Fibroblast of villous mesenchyme (primary cell): ENCODE data around the gene NDUFAF2. TPM values are rescaled to one million over a fixed set of nuclear protein-coding genes. Genes with fewer than 3 reads are reported as not detected.

Experiments used
- DNase-seq: peaks from one replicate; pipeline ENCODE4 v3.0.0-alpha.2; 2010; ENCODE audit warnings: low read depth
- H3K4me3 ChIP-seq: 2 replicates; pipeline ENCODE4 v1.5.1; 2011; ENCODE audit warnings: low read depth, mild to moderate bottlenecking, low read length
- total RNA-seq: library from RNA; depleted of rRNA; stranded (reverse); fragments of >200 nt; gene quantifications from 2 replicates; pipeline ENCODE4 v1.2.3, GENCODE V29; 2012
- TF ChIP-seq, protein P1 (sequence below): IDR thresholded peaks from 2 replicates; pipeline ENCODE4 v1.5.1; 2012; ENCODE audit warnings: low read depth, mild to moderate bottlenecking, low read length; ENCODE audit not compliant: insufficient read depth

NDUFAF2 gene
- total RNA-seq, 1 donor, result 28.9 TPM

DNA sequence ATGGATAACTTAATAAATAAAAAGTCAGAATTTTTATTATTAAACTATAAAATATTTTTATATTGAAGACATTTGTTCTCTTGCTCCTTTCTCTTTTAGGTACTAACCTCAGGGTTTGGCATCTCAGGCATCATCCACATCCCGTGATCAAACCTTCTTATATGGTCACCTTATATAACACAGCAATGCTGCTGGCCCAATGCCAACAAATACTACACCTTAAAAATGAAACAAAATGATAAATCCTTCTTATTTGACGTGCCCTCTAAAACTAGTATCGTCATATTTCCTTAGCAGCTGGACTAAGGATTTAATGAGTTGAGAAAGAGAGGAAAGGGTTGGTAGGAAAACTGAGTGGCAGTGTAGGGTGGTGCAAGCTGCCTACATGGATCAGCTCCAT is 56.6 kb downstream of the NDUFAF2 start:
- TF ChIP-seq, protein P1, sequence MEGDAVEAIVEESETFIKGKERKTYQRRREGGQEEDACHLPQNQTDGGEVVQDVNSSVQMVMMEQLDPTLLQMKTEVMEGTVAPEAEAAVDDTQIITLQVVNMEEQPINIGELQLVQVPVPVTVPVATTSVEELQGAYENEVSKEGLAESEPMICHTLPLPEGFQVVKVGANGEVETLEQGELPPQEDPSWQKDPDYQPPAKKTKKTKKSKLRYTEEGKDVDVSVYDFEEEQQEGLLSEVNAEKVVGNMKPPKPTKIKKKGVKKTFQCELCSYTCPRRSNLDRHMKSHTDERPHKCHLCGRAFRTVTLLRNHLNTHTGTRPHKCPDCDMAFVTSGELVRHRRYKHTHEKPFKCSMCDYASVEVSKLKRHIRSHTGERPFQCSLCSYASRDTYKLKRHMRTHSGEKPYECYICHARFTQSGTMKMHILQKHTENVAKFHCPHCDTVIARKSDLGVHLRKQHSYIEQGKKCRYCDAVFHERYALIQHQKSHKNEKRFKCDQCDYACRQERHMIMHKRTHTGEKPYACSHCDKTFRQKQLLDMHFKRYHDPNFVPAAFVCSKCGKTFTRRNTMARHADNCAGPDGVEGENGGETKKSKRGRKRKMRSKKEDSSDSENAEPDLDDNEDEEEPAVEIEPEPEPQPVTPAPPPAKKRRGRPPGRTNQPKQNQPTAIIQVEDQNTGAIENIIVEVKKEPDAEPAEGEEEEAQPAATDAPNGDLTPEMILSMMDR, result no peak
- DNase-seq, result no peak
- H3K4me3 ChIP-seq, result no peak overlapping the region

DNA sequence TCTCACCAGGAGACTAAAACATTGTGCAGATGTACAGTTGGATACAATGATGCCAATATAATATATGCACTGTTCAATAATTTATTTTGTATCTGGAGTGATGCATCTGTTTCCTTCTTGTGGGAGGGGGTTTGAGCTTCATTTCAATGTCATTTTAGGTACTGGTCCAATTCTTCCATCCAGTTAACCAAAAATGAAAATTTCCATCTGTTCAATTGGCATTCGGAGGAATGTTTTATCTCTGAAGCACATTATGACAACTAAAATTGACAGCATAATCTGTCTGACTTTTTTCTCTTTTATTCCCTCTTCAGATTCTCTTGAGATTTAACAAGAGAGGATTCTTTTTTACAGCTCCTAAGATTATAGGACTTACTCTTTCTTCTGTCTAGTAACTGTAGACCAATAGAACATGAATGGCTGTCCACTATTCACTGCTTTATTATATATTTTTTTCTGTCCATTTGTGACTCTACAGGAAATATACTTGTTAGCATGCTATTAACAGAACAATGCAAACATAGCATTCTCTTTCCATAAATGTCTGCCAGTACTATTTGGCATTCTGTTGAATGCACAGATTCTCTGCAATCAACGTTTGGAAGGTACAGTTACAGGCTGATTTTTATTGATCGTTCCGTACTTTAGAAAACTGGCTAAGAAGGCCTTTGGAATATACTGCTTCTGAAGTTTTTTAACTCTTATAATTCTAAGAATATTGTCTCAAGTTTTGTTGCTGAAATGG is 57.8 kb downstream of the NDUFAF2 start:
- no peak for DNase-seq
- TF ChIP-seq, protein P1, result no peak
- no peak overlapping the region for H3K4me3 ChIP-seq

DNA sequence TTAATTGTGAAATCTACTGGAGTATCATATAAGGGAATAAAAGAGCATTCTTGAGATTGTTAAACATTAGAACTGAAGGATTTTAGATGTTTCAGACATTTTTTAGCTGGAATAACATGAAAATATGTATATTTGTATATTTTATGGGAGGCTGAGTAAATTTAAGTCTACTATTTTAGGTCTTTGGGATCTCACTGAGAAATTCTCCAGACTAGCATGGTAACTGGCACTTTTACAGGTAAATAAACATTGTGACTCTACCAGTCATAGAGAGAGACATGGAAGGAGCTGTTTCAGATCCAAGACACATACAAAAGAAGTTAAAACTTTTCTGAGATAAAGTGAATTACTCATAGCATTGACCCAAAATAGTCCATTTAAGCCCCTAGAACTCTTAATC is 59.4 kb downstream of the NDUFAF2 start:
- TF ChIP-seq, protein P1, result no peak
- no peak overlapping the region for H3K4me3 ChIP-seq
- no peak for DNase-seq

DNA sequence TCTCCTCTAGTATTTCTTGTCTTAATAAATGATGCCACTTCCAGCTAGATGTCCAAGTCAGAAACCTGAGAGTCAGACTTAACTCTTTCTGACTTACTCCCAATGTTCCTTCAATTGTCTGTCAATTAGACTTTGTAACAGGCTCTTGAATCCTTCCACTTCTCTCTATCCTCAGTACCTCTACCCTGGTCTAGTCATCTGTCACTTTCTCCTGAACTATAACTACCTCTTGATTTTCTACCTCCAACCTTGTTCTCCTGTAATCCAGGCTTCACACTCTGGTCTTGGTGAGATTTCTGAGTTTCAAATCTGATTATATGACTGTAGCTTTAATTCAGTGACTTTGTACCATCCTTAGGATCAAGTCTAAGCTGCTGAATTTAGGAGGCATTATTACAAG is 64.9 kb downstream of the NDUFAF2 start:
- no peak overlapping the region for H3K4me3 ChIP-seq
- no peak for DNase-seq
- TF ChIP-seq, protein P1, result no peak

DNA sequence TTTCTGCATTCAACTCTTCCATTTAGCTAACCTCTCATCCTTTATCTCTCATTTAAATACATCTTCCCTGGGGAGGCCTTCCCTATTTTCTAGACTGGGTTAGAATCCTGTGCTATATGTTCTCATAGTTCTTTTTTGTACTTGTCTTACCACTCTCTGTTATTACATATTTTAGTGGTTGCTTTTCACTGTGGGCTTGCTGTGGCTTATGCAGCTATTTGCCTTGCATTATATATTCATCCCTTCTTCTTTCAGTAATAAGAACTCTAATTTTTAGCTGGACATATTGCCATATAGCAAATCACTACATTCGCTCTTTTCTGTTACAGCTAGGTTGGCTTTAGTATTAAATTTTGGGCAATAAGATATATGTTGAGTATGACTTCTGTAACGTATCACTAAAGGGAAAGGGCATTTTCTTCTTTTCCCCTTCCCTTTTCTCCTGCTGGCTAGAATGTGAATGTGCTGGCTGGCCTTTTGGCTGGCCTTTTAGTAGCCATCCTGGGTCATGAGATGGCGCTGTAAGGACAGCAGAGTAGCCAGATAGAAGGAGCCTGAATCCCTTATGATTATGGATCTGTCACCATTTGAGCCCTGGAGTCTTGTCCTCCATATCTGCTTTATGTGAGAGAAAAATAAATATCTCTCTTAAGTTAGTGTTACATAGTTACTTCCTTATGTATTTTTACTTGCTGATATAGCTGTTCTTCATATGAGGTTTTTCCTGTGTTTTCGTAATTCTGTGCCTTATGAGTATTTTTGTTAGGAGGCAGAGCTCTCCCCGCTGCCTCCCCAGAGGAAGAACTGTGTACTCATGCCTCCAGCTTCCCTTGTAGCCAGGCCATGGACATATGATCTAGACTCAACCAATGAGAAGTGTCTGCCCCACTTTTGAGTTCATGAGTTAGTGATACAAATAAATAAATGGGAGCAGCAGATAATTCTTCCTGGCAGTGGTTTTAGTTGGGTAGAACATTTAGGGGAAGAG is 65.8 kb downstream of the NDUFAF2 start:
- TF ChIP-seq, protein P1, result peak; percentile 59
- peak; percentile 28 for DNase-seq
- no peak overlapping the region for H3K4me3 ChIP-seq

DNA sequence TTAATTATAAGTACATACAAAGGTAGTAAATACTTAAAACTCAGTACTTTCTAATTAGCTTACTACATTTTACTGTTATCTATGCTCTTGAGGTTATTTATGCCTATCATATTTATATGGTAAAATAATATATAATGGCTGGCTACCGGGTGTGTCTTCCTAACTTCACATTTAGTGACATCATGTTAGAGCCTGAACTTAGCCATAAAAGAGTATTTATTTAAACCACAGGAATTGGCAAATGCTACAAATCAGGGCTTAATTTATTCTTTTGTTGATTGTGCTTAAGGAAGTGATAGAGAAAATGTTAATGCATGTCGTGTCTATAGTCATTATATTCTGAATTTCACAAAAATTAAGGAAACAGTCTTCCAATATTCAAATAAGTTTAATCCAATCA is 73.1 kb downstream of the NDUFAF2 start:
- no peak overlapping the region for H3K4me3 ChIP-seq
- TF ChIP-seq, protein P1, result no peak
- peak; percentile 27 for DNase-seq
